Suprapubic skin (tissue), 4 donors: ENCODE measurements around the gene ADK. TPM values are rescaled to one million over a fixed set of nuclear protein-coding genes. Genes with fewer than 3 reads are reported as not detected.

Experiments
- DNase-seq, 2 donors: peaks; one replicate each; pipeline ENCODE4 v3.0.0-alpha.2; 2019; ENCODE audit warnings: low spot score in 2 of 2
- H3K27ac ChIP-seq: fragments of 200-600 bp; sonication (generic); one replicate; pipeline ENCODE4 v1.5.1; 2019
- H3K27me3 ChIP-seq: fragments of 200-600 bp; sonication (generic); one replicate; pipeline ENCODE4 v1.5.1; 2019
- H3K36me3 ChIP-seq: fragments of 200-600 bp; sonication (generic); one replicate; pipeline ENCODE4 v1.5.1; 2019
- H3K4me1 ChIP-seq: fragments of 200-600 bp; sonication (generic); one replicate; pipeline ENCODE4 v1.5.1; 2019
- H3K4me3 ChIP-seq: fragments of 200-600 bp; sonication (generic); one replicate; pipeline ENCODE4 v1.5.1; 2019; ENCODE audit warnings: mild to moderate bottlenecking
- H3K9me3 ChIP-seq: fragments of 200-600 bp; sonication (generic); one replicate; pipeline ENCODE4 v1.5.1; 2019
- CTCF ChIP-seq, 2 donors: fragments of 200-600 bp in 1 of 2; fragments of 450-650 bp in 1 of 2; sonication (generic) in 1 of 2; IDR thresholded peaks; one replicate each; pipeline ENCODE4 v1.5.1; 2016 to 2019; ENCODE audit warnings: antibody characterized with exemption in 2 of 2, mild to moderate bottlenecking in 1 of 2, moderate library complexity in 1 of 2
- EP300 ChIP-seq: sonication (generic); formaldehyde crosslinking; IDR thresholded peaks from one replicate; pipeline ENCODE4 v1.6.1; 2017; ENCODE audit warnings: antibody characterized with exemption
- POLR2A ChIP-seq, 2 donors: fragments of 450-650 bp; IDR thresholded peaks; one replicate each; pipeline ENCODE4 v1.6.1; 2017; ENCODE audit warnings: antibody characterized with exemption in 2 of 2, mild to moderate bottlenecking in 2 of 2, moderate library complexity in 2 of 2
- POLR2AphosphoS5 ChIP-seq, 3 donors: sonication (generic); formaldehyde crosslinking; IDR thresholded peaks; one replicate each; pipeline ENCODE4 v1.6.1; 2017; ENCODE audit warnings: antibody characterized with exemption in 3 of 3
- WGBS: methylation state at CpG from one replicate; pipeline ENCODE4 v1.1.5; 2018; 5-methylcytosine and 5-hydroxymethylcytosine counted together
- total RNA-seq, 4 donors: library from RNA; depleted of rRNA; stranded (reverse); fragments of >200 nt; gene quantifications; one replicate each; pipeline ENCODE4 v1.1.0, GENCODE V29; 2016

Gene ADK
- total RNA-seq, 4 donors from 2014 or later: 33.0 to 57.3 (median 48.0) TPM

GRCh38 chr10:74333174-74333573 lies 182.2 kb downstream of the ADK start:
- no peak for DNase-seq
- H3K4me1 ChIP-seq: no peaks in the 10 kb centered on the region
- no peaks in the 10 kb centered on the region for H3K27me3 ChIP-seq
- TF ChIP-seq POLR2AphosphoS5 (IDR thresholded peaks at IDR 0.05) (no peak), POLR2A (IDR thresholded peaks at IDR 0.05) (no peak), CTCF (IDR thresholded peaks at IDR 0.05) (no peak), EP300 (no peak)
- peaks cover 4% of the 10 kb centered on the region for H3K36me3 ChIP-seq
- H3K4me3 ChIP-seq: no peak overlapping the region
- WGBS: 67% methylated on average over 2 of the region's 2 CpGs
- no peaks in the 10 kb centered on the region for H3K9me3 ChIP-seq
- H3K27ac ChIP-seq: peak overlapping the region; percentile 46

GRCh38 chr10:74334221-74334620 lies 183.2 kb downstream of the ADK start:
- DNase-seq: no peak
- Histone ChIP-seq H3K27me3 (no peaks in the 10 kb centered on the region), H3K36me3 (peaks cover 4% of the 10 kb centered on the region), H3K4me3 (no peak overlapping the region), H3K27ac (no peak overlapping the region), H3K9me3 (no peaks in the 10 kb centered on the region), H3K4me1 (no peaks in the 10 kb centered on the region)
- TF ChIP-seq CTCF (IDR thresholded peaks at IDR 0.05) (no peak), POLR2A (IDR thresholded peaks at IDR 0.05) (no peak), POLR2AphosphoS5 (IDR thresholded peaks at IDR 0.05) (no peak), EP300 (no peak)

GRCh38 chr10:74335501-74335900 lies 184.5 kb downstream of the ADK start:
- no peaks in the 10 kb centered on the region for H3K27me3 ChIP-seq
- no peaks in the 10 kb centered on the region for H3K9me3 ChIP-seq
- DNase-seq: no peak
- no peak overlapping the region for H3K4me3 ChIP-seq
- TF ChIP-seq CTCF (IDR thresholded peaks at IDR 0.05): no peak
- TF ChIP-seq POLR2AphosphoS5 (IDR thresholded peaks at IDR 0.05): no peak
- no peak for TF ChIP-seq EP300
- TF ChIP-seq POLR2A (IDR thresholded peaks at IDR 0.05): no peak
- no peak overlapping the region for H3K27ac ChIP-seq
- H3K4me1 ChIP-seq: no peaks in the 10 kb centered on the region
- WGBS: 80% methylated on average over 1 of the region's 1 CpG
- peaks cover 1% of the 10 kb centered on the region for H3K36me3 ChIP-seq

- no peak for TF ChIP-seq POLR2AphosphoS5 (IDR thresholded peaks at IDR 0.05)
- no peak for TF ChIP-seq POLR2A (IDR thresholded peaks at IDR 0.05)
- TF ChIP-seq CTCF (IDR thresholded peaks at IDR 0.05): no peak
- no peak for TF ChIP-seq EP300
- 94% methylated on average over 8 of the region's 8 CpGs for WGBS
- Histone ChIP-seq H3K4me3 (no peak overlapping the region), H3K4me1 (no peaks in the 10 kb centered on the region), H3K36me3 (no peaks in the 10 kb centered on the region), H3K9me3 (no peaks in the 10 kb centered on the region), H3K27me3 (no peaks in the 10 kb centered on the region), H3K27ac (no peak overlapping the region)
- DNase-seq: no peak
Observed at GRCh38 chr10:74337330-74338016, 186.5 kb downstream of the ADK start.

DNA sequence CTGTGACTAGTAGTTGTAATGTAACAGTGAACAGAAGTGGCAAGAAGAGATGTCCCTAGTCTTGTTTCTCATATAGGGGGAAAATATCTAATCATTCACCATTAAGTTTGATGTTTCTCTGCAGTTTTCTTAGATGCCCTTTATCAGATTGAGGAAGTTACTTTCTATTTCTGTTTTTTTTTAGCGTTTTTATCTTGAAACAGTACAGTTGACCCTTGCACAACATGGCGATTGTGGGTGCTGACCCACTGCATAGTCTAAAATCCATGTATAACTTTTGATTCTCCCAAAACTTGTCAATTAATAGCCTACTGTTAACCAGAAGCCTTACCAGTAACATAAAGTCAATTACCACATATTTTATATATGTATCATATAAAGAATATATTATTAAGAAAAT lies 192.0 kb downstream of the ADK start:
- Histone ChIP-seq H3K27me3 (no peaks in the 10 kb centered on the region), H3K36me3 (peaks cover 15% of the 10 kb centered on the region), H3K9me3 (peaks cover 15% of the 10 kb centered on the region), H3K27ac (no peak overlapping the region), H3K4me3 (no peak overlapping the region), H3K4me1 (no peaks in the 10 kb centered on the region)
- TF ChIP-seq CTCF (IDR thresholded peaks at IDR 0.05) (no peak), EP300 (no peak), POLR2A (IDR thresholded peaks at IDR 0.05) (no peak), POLR2AphosphoS5 (IDR thresholded peaks at IDR 0.05) (no peak)
- no peak for DNase-seq
- 95% methylated on average over 2 of the region's 2 CpGs for WGBS
